HG02678 (cell line): ENCODE results near the gene MYOF.
"Not testable (repeated sequence)": the region's sequence is repeated elsewhere in the genome, so short reads cannot be mapped to it uniquely, and the experiment has no call there.

Experiments used
- ATAC-seq: cut with Tn5 transposase; IDR thresholded peaks from one replicate; pipeline ENCODE4 v1.9.1; 2021; ENCODE audit warnings: mild to moderate bottlenecking, moderate library complexity; ENCODE audit not compliant: unreplicated experiment

Gene MYOF

DNA sequence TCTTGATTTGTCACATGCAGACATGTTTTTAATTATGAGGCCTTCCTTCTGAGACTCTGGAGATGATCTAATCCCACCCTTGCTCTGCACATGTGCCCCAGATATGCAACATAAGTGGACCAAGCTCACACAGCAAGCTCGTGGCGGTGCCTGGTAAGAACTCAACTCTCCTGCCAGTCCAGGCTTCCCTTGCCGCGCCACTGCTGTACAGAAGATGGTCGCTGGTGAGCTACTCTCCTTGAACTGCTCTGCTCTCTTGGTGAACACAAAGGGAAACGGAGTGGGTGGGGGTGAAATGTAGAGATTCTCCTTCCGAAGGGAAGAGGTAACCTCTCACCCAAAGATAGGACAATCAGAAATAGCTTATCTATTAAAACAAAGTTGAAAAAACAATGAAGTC is 25.7 kb downstream of the MYOF start:
- no peak for ATAC-seq

DNA sequence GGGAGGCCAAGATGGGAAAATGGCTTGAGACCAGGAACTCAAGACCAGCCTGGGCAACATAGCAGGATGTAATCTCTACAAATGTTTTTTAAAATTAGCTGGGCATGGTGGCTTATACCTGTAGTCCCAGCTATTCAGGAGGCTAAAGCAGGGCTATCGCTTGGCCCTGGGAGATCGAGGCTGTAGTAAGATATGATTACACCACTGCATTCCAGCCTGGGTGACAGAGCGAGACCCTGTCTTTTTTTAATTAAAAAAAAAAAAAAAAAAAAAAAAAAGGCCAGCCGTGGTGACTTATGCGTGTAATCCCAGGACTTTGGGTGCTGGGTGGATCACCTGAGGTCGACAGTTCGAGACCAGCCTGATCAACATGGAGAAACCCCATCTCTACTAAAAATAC is 27.4 kb downstream of the MYOF start:
- ATAC-seq, result no peak

DNA sequence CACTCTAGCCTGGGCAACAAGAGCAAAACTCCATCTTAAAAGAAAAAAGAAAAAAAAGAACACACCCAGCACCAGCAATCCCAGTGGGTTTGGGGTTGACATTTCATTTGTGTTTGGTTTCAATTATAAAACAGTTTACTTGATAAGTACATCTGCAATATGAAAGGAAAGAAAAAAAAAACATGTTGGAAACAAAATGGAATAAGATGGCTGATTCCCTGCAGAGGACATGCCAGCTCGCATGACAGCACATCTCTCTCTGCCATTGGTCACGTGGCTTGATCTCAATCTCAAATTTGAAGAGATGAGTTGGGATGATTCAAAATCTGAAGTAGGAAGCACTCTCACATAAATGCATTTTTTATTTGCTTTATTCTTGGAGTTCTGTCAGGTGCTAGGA is 28.0 kb downstream of the MYOF start:
- no peak for ATAC-seq

DNA sequence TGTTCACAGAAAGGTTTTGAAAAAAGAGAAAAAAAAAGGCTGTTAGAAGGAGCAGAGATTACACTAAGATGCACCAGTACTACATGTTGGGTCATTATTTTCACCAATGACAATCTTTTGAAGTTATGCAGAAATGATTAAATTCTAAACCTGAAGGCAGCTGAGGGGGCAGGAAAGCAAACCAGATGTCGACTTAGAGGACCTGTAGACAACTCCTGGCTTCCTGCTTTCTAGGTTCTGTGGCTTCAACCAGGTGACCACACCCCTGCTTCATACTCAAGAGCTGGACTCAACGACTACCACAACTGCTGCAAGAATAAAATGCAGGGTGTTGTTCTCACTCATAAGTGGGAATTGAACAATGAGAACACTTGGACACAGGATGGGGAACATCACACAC is 30.0 kb downstream of the MYOF start:
- no peak for ATAC-seq

DNA sequence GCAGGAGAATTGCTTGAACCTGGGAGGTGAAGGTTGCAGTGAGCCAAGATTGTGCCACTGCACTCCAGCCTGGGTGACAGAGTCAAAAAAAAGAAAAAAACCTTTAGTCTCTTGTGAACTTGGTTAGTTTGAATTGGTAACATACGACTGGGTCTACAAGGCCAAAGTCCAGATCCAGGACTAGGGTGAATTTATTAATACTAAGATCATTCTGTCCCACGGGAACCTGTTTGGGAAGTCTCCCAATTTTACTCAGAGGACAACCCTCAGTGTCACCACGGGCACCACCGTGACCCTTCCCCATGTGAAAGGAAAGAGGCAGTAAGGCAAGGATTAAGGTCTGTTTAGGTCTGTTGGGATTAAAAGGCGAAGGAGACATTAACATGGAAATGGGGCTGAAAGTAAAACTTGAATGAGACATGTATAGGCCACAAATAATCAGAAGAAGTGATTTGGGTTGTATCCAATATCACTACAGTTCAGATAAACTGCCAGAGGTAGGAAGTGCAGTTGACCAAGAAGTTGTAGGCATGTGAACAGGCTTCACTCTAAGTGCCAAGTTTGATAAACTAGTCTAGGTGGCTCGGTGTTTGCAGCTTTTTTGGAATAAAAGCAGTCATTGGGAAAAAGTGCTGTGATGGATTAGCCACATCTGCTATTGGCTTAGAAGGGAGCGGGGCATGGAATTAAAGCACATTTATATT is 30.7 kb downstream of the MYOF start:
- ATAC-seq, result no peak

DNA sequence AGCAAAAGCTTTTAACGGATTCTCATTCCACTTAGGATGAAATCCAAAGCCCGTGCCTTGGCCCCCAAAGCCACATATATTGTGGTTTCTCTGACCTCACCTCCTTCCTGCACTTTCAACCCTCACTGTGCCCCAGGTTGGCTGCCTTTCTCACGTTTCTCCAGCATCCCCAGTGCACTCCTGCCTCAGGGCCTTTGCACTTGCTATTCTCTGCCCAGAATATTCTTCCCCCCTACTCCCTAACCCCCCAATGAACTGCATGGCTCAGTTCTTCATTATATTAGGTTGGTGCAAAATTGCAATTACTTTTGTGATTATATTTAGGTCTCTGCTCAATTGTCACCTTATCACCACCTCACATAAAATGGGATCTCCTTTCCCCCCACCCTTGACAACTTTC is 34.2 kb downstream of the MYOF start:
- ATAC-seq, result no peak

DNA sequence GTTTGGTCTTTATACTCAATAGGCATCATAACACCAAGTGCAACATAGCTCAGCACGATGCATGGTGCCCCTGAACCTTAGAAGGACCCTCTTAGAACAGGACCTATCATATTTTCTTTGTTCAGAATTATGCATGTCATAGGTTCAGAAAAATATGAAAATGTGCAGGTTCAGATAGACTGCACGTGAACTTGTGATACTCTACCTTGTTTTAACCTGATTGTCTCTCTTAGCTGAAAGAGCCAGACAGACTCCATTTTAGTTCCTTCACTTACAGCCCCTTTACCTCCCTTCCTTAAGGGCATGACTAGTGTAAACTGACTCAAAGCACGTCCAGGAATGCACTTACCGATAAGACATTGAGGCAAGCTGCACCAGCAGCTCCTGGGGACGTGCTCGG is 35.1 kb downstream of the MYOF start:
- ATAC-seq, result no peak

DNA sequence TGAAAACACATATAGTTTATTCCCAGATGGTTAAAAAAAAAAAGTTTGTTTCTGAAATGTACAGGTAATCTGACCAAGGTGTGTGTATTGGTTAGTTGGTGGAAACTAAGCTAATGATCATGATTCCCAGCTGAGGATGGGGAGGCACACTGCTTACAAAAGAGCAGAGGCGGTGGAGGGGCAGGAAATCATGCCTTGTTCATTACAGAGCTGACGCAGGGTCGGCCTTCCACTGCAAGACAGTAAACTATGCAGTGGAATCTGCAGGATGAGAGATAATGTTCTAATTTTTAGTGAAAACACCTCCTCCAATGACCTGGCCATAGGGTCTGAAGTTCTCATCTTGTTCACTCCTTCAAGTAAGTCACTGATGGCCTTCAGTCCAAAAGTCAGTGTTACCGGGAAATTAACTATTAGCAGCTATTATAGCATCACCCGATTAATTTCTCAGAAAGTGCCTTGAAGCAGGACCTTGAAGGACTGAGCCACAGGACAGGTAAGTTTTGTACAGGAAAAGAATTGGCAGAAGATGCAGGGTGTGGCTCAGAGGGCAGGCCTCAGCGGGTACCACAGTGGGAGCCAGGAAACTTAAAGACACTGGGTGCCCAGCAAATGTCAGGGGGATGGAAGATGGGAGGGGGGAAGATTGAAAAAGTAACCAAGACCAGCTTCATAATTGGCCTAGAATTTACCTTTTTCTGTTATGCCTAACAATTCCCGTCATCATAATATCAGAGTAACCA is 36.0 kb downstream of the MYOF start:
- no peak for ATAC-seq

DNA sequence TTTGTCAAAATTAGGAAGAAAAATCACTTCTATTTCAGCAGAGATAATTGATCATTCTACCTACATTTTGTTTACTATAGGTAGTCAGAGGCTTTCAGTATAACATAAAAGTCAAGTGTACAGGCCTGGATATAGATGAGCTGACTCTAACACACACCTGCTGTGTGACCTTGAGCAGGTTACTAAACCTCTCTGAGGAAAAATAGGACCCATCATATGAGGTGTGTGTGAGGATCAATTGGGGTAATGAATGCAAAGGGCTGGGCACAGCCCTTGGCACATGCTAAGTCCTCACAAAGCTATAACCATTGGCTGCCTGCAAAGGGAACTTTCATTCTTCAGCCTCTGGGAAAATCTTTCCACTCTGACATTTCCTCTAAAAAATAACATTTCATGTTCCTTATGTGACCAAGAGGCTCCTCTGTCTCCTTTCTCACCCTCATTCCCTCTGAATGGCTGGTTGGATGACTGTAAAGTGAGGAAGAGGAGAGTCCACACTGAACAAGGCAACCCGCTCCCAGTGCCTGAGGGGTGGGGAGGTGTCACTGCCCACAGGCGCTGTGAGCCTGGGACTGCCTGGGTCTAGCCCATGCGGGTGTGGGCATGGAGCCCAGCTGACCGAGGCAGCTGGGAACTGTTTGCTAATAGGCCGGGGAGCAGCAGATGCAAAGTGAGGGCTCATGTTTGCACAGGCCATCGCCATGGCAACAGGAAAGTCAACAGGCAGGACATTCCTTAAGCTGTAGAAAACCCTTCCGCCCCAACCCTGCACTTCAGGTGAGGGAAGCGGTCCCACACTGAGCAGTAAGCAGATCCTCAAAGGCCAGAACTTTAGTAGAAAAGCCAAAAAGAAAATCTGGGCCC is 36.8 kb downstream of the MYOF start:
- ATAC-seq, result no peak

DNA sequence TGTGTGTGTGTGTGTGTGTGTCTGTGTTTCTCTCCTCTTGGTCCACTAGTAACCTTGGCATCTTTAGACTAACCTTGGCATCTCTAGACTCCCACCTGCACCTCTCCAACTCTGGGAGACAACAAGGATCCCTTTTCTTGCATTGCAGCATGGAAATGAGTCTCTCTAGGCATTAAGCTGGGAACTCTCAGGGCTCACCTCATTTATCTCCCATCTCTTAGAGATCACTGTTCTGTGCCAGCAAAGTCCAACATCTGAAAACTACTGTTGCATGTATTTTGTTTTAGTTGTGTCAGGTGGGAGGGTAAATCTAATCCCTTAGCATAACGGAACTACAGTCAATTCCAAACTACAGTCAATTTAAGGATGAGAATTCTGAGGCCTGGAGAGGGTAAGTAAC is 38.7 kb downstream of the MYOF start:
- no peak for ATAC-seq

DNA sequence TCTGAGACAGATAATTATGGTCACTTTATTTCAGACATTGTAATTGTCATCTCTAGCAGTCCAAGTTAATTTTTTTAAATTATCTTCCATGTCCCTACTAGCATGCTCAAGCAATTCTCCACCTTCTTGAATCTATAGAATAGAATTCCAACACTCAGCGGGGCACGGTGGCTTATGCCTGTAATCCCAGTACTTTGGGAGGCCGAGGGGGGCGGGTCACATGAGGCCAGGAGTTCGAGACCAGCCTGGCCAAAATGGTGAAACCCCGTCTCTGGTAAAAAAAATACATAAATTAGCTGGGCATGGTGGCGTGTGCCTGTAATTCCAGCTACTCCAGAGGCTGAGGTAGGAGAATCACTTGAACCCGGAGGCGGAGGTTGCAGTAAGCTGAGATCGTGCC is 39.4 kb downstream of the MYOF start:
- ATAC-seq, result not testable (repeated sequence)

DNA sequence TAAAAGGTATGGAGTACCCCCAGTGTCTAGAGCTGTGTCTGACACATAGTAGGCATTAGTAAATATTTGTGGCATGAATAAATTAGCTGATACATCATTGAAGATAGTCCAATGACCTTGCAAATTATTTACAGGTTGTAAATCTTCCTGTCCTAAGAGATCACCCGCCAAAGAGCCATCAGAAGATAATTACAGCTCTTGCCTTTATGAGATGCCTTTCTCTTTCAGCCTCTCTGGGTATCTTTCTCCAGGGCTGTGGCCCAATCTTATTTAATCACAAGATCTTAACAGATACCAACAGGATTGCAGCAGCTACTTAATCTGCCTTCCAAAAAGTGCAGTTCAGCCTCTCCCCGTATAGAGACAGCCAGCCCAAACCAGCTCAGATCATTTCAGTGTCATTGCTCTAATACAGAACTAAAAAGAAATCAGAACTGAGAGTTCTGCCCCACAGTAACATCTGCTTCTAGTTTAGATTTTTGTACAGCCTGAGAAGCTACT is 41.5 kb downstream of the MYOF start:
- ATAC-seq, result no peak

DNA sequence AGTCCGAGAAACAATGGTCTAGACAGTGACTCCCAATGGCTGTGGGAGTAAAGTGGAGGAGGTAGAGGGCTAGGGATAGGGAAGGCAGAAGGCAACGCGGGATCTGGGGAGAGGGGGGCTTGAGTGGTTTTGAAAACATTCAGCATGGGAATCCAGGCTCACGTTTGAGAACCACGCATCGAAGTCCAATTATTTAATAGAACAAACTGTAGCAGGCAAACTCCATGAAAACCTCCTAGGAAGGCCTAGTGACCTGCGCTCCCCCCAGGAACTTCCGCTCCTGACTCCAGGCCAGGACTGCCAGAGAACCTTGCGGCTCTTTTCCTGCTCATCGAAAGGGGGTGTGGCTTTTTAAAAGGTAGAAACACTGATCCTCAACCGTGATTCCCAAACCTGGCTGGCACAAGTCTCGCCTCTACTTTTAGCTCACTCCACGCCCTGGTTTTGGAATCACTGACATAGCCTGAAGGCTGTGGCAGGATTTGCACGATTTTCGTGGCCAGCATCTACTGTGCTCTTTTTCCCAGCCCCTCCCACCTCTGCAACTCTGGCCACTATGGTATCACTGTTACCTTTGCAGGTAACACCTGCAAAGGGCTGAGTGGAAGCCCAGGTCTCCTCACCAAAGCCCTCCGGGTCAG is 43.4 kb downstream of the MYOF start:
- ATAC-seq, result no peak

DNA sequence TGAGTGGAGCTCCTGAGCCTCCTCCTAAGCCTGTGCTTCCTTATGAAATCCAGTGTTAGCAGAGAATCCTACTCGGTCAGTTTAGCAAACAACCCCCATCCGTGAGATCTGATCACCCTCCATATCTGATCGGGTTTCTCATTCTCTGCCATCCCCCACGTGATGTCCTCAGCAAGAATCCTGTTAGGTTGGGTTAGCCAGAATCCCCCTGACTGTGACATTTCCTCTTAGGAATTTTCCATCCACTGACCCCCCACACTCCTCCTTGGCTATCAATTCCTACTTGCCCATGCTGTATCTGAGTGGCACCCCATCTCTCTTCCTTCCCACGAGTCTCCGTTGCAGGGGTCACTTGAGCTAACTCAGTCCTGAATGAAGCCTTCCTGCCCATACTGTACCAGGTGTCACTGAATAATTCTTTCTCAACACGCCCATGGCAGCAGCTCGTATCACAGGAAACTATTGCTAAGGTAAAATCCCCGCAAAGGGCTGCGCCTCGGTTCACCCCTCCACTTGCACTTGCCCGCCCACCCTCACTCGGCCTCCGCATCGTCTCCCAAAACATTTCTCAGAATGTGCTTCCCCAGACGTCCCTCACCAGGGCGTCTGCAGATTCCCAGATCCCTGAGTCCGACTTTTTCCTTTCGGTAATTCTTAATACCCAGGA is 44.1 kb downstream of the MYOF start:
- ATAC-seq, result no peak

DNA sequence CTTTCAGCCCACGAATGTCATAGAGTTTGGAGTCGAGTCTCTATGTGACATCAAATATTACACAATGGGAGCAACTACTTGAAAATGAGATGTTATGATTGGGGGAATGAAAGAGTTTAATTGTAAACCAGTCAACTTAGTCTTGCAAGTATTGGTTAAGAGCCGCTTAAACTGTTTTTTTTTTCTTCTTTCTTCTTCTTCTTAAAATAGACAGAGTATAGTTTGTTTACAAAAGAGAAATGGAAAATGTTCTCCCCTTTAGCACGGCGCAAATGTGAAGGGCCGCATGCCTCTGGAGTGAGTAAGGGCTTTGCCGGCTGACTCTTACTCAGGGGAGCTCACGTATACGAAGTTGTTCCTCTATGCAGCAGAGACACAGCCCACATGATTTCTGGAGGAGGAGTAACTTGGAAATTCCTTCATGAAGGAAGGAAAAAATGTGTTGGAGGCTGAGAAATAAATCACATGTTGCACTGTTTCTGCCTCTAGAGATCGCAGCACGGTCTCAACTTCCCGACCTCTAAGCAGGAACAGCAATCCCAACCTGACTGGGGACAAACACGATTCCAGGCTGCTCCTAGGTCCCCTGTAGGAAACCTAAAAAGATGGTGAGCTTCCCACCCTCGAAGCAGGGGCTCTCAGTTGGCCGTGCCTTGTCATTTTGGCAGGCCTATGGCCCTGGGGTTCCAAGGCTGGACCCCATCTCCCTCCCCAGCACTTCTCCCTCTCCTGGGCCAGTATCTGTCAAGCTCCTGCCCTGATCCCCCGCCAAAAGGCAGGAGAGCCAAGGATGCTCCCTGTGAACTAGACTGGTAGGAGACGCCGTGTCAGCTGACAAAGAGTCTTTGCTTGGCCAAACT is 44.8 kb downstream of the MYOF start:
- ATAC-seq, result no peak

DNA sequence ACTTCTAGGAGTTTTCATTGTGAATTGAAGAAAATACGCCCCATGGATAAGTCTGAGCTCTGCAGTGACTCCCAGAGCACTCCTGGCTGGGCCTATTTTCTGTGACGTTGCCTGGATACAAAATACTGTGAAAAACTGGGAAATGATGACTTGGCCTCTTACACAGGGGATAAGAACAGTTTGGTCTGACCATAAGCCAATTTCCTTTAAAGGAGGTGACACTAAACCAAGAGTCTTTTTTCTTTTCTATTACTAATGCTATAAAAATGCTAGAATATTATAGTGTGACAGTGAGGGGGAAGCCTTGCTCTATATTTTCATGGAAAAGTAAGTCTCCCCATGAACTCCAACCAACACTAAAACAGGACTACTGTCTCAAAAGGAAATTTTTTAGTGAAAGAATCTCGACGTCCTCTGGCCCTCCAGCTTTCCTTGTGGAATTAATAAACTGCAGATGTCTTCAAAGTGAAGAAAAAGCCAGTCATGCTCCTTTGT is 45.5 kb downstream of the MYOF start:
- no peak for ATAC-seq

DNA sequence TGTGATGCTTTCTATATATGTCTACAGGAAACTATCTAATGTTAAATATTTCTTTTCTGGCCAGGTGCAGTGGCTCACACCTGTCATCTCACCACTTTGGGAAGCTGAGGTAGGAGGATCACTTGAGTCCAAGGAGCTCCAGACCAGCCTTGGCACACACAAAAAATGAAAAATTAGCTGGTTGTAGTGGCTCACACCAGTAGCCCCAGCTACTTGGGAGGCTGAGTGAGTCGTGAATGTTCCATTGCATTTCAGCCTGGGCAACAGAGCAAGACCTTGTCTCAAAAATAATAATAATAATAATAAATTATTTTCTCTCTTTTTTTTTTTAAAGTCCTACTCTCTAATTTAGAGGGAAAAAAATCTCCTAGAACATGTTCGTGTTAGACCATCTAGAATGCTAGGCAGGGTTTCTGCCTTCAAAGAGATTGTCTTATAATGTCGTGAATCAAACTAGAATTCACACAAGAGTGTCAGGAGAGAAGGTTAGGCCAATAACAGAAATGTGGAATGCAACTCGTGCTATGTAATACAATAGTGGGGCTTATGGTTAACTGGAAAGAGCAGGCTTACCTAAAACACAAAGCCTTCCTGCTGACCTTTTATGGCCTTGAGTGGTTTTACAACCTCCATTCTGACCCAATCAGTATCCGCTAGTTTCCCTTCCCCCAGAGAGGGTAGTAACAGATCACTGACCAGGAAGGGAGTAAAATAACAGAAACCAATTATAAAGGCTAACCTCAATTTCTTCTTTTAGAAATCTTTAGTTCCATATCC is 46.3 kb downstream of the MYOF start:
- ATAC-seq, result no peak

DNA sequence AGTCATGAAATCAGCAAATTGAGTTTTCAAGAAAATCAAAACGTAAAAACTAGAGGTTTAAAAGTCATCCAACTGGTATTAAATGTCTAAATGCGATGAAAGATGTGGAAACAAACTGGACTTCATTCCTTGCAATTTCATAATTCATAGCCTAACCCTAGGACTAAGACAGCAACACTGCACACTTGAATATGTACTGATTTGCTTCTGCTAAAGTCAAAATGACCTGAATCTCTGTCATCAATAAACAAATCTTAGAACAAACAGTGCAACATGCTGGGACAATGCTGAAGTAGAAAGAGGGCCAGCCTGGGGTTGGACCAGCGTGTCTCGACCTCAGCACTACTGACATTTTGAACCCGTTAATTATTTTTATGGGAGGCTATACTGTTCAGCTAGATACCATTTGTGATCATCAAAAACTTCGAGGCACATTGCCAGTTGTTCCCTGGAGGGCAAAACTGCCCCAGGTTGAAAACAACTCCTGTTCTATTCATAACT is 47.1 kb downstream of the MYOF start:
- no peak for ATAC-seq
